Measurements from ENCODE around the gene GAL3ST1.

DNA sequence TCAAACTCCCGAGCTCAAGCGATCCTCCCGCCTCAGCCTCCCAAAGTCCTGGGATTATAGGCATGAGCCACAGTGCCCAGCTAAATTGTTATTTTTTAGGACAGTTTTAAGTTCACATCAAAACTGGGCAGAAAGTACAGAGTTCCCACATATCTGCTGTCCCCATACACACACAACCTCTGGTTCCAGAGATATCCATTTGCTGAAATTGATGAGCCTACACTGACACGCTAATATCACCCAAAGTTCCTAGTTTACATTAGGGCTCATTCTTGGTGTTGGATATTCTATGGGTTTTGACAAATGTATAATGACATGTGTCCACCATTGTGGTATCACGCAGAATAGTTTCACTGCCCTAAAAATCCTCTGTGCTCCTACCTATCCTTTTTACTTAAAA lies 66.2 kb downstream of the GAL3ST1 start:
- TF ChIP-seq YY1 (IDR thresholded peaks at IDR 0.05; ENCODE audit: extremely low read depth, insufficient replicate concordance, low read depth, low read length): no peak
- TF ChIP-seq POLR2A (IDR thresholded peaks at IDR 0.05; ENCODE audit: borderline replicate concordance, extremely low read depth, insufficient read depth, insufficient read length): no peak
- TF ChIP-seq, protein P1, sequence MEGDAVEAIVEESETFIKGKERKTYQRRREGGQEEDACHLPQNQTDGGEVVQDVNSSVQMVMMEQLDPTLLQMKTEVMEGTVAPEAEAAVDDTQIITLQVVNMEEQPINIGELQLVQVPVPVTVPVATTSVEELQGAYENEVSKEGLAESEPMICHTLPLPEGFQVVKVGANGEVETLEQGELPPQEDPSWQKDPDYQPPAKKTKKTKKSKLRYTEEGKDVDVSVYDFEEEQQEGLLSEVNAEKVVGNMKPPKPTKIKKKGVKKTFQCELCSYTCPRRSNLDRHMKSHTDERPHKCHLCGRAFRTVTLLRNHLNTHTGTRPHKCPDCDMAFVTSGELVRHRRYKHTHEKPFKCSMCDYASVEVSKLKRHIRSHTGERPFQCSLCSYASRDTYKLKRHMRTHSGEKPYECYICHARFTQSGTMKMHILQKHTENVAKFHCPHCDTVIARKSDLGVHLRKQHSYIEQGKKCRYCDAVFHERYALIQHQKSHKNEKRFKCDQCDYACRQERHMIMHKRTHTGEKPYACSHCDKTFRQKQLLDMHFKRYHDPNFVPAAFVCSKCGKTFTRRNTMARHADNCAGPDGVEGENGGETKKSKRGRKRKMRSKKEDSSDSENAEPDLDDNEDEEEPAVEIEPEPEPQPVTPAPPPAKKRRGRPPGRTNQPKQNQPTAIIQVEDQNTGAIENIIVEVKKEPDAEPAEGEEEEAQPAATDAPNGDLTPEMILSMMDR (IDR thresholded peaks at IDR 0.05 in 2 of 3, conservative IDR thresholded peaks at IDR 0.05 in 1 of 3; ENCODE audit: borderline replicate concordance in 1 of 3, insufficient read depth in 1 of 3, low read depth in 2 of 3, low read length in 2 of 3): no peak
- TF ChIP-seq EZH2 (IDR thresholded peaks at IDR 0.05): no peak
- TF ChIP-seq, protein P2, sequence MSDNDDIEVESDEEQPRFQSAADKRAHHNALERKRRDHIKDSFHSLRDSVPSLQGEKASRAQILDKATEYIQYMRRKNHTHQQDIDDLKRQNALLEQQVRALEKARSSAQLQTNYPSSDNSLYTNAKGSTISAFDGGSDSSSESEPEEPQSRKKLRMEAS (IDR thresholded peaks at IDR 0.05): no peak
- TF ChIP-seq ZFX (IDR thresholded peaks at IDR 0.05): no peak
- no peak for TF ChIP-seq POLR2AphosphoS5 (IDR thresholded peaks at IDR 0.05; ENCODE audit: low read depth, low read length)
- no peak for TF ChIP-seq SIN3A (IDR thresholded peaks at IDR 0.05; ENCODE audit: low read depth)
